ENCODE measurements around the gene CLTB. TPM values are rescaled to one million over a fixed set of nuclear protein-coding genes. Genes with fewer than 3 reads are reported as not detected.

CLTB gene
- total and polyA plus RNA-seq, 10 of the 15 experiments (the other 5 are each of a cell fraction or from before 2014, with no cell fraction given) = 1.6 to 52.8 (median 36.9) TPM

DNA sequence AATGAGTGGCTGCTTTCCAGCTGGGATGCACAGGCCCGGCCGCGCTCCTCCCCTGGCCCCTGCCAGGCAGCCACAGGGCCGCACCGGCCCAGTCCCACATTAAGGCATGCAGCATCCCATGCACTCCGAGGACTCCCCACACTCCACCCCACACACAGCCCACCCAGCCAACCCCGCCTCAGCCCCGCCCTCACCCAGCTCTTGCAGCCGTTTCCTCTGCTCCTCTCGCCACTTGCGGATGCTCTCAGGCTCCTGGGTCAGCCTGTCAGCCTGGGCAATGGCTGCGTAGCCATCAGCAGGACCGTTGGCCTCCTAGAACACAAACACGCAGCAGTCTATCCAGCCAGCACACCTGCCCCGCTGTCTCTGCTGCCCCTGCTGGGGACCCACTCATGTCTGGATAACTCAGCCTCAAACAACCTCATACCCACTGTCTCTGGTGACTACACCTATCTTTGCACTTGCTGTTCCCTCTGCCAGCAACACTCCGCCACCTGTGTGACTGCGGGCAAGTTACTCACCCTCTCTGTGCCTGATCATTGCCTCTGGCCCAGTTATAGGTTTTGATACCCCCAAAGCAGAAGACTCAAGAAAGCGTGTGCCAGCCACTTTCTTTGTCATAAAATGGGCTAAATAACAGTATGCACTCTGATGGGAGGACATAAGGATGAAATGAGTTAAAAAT is 18.5 kb downstream of the CLTB start:
- Histone ChIP-seq H2AFZ (ENCODE audit: control insufficient read depth, low read depth, low read length) (no peak overlapping the region), H3K4me2 (ENCODE audit: control insufficient read depth, insufficient read depth) (no peak overlapping the region), H3K4me1 (ENCODE audit: control insufficient read depth, insufficient read depth, low read length) (no peaks in the 10 kb centered on the region), H4K20me1 (ENCODE audit: control insufficient read depth, insufficient read depth) (no peaks in the 10 kb centered on the region), H3K9me3 (replicated peaks; ENCODE audit: control insufficient read depth, insufficient read depth, low read length) (no peaks in the 10 kb centered on the region), H3K79me2 (ENCODE audit: control insufficient read depth, insufficient read depth, low read length) (no peaks in the 10 kb centered on the region), H3K9ac (ENCODE audit: control insufficient read depth, insufficient read depth, low read length) (no peak overlapping the region), H3K36me3 (ENCODE audit: control insufficient read depth in 2 of 2, insufficient read depth in 2 of 2, low read length in 1 of 2) (no peaks in the 10 kb centered on the region; a peak in 1 of 4 replicates), H3K27me3 (replicated peaks in 1 of 2; ENCODE audit: control insufficient read depth in 2 of 2, insufficient read depth in 2 of 2, low read length in 1 of 2) (no peaks in the 10 kb centered on the region), H3K27ac (ENCODE audit: control insufficient read depth, insufficient read depth) (no peak overlapping the region), H3K4me3 (no peak overlapping the region)
- no peak for FAIRE-seq
- WGBS (ENCODE audit: insufficient coverage, insufficient replicate concordance, low lambda C conversion rate, missing lambda C conversion rate) = 96% methylated on average over 17 of the region's 18 CpGs
- ChIA-PET CTCF (no interaction called here), RAD21 (ENCODE audit: unreplicated experiment) (no interaction called here), POLR2A (no interaction called here), SMC1A (ENCODE audit: uncharacterized antibody, unreplicated experiment) (no interaction called here)
- intact Hi-C loops (cut with micrococcal nuclease; ENCODE audit: unreplicated experiment) = no loop called here
- BruUV-seq (replicated peaks) = no TSS peak
- in situ Hi-C loops (cut with MboI) = no loop called here
- TF ChIP-seq ZNF274 (IDR thresholded peaks at IDR 0.05; ENCODE audit: insufficient read depth, insufficient read length) = no peak
- TF ChIP-seq NFXL1 (IDR thresholded peaks at IDR 0.05; ENCODE audit: borderline replicate concordance) = no peak
- no peak for TF ChIP-seq SMC3 (IDR thresholded peaks at IDR 0.05; ENCODE audit: borderline replicate concordance, low read length)
- no peak for TF ChIP-seq CBX3 (IDR thresholded peaks at IDR 0.05; ENCODE audit: borderline replicate concordance, low read depth)
- no peak for TF ChIP-seq CHD4 (IDR thresholded peaks at IDR 0.05)
- no peak for TF ChIP-seq SMAD1 (IDR thresholded peaks at IDR 0.05; ENCODE audit: low read depth, partially characterized antibody)
- no peak for TF ChIP-seq PBX3 (IDR thresholded peaks at IDR 0.05; ENCODE audit: insufficient replicate concordance, low read depth, low read length)
- TF ChIP-seq HDAC2 (IDR thresholded peaks at IDR 0.05) = no peak
- no peak for TF ChIP-seq ZNF384 (IDR thresholded peaks at IDR 0.05; ENCODE audit: borderline replicate concordance, low read depth, low read length)
- TF ChIP-seq TARDBP (IDR thresholded peaks at IDR 0.05; ENCODE audit: borderline replicate concordance) = no peak
- no peak for ATAC-seq
- DNase-seq (ENCODE audit: low read depth, low spot score) = no peak

Data from GM12878 (cell line).